Suprapubic skin (tissue), 4 donors: ENCODE results near the gene ANKFN1.

Experiments
- EP300 ChIP-seq: sonication (generic); formaldehyde crosslinking; IDR thresholded peaks from one replicate; pipeline ENCODE4 v1.6.1; 2017; ENCODE audit warnings: antibody characterized with exemption
- POLR2A ChIP-seq, 2 donors: fragments of 450-650 bp; IDR thresholded peaks; one replicate each; pipeline ENCODE4 v1.6.1; 2017; ENCODE audit warnings: antibody characterized with exemption in 2 of 2, mild to moderate bottlenecking in 2 of 2, moderate library complexity in 2 of 2
- POLR2AphosphoS5 ChIP-seq, 3 donors: sonication (generic); formaldehyde crosslinking; IDR thresholded peaks; one replicate each; pipeline ENCODE4 v1.6.1; 2017; ENCODE audit warnings: antibody characterized with exemption in 3 of 3
- TF ChIP-seq, protein P1 (sequence below), 2 donors: fragments of 200-600 bp in 1 of 2; fragments of 450-650 bp in 1 of 2; sonication (generic) in 1 of 2; IDR thresholded peaks; one replicate each; pipeline ENCODE4 v1.5.1; 2016 to 2019; ENCODE audit warnings: antibody characterized with exemption in 2 of 2, mild to moderate bottlenecking in 1 of 2, moderate library complexity in 1 of 2

DNA sequence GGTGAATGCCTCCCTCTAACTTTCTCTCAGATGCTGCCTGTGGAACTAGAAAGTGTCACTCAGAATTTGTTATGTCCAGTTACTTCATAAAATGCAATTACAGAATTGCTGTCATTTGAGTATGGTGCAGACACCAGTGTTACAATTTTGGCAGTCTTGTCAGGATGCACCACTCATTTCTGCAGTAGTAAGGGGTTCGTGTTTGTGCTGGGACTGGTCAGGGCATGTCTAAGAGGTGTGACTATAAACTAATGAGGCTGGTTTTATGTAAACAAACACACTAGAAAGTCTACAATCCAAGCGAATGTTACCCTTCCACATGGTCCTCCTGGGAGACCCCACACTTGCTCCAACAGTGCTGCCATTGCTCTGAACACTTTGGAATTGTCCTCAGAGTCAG, 206.2 kb downstream of the ANKFN1 start:
- TF ChIP-seq, protein P1, sequence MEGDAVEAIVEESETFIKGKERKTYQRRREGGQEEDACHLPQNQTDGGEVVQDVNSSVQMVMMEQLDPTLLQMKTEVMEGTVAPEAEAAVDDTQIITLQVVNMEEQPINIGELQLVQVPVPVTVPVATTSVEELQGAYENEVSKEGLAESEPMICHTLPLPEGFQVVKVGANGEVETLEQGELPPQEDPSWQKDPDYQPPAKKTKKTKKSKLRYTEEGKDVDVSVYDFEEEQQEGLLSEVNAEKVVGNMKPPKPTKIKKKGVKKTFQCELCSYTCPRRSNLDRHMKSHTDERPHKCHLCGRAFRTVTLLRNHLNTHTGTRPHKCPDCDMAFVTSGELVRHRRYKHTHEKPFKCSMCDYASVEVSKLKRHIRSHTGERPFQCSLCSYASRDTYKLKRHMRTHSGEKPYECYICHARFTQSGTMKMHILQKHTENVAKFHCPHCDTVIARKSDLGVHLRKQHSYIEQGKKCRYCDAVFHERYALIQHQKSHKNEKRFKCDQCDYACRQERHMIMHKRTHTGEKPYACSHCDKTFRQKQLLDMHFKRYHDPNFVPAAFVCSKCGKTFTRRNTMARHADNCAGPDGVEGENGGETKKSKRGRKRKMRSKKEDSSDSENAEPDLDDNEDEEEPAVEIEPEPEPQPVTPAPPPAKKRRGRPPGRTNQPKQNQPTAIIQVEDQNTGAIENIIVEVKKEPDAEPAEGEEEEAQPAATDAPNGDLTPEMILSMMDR (IDR thresholded peaks at IDR 0.05): no peak
- TF ChIP-seq POLR2A (IDR thresholded peaks at IDR 0.05) (no peak), EP300 (no peak), POLR2AphosphoS5 (IDR thresholded peaks at IDR 0.05) (no peak)
